Right lobe of liver (tissue), 6 donors: Measurements from ENCODE around the gene LRRC9. TPM values are rescaled to one million over a fixed set of nuclear protein-coding genes. Genes with fewer than 3 reads are reported as not detected.
"Not testable (repeated sequence)": the region's sequence is repeated elsewhere in the genome, so short reads cannot be mapped to it uniquely, and the experiment has no call there.

Experiments used
- ATAC-seq, 4 donors: fragments of 200-7000 bp; cut with Tn5 transposase; one replicate each; pipeline ENCODE4 v1.9.1; 2020; ENCODE audit warnings: mild to moderate bottlenecking in 4 of 4, moderate library complexity in 4 of 4
- DNase-seq, 3 donors: peaks; one replicate each; pipeline ENCODE4 v3.0.0-alpha.2; 2020
- H3K27ac ChIP-seq, 3 donors: fragments of 200-600 bp; one replicate each; pipeline ENCODE4 v1.8.0; 2022
- H3K27me3 ChIP-seq, 2 donors: fragments of 200-600 bp; one replicate each; pipeline ENCODE4 v1.8.0; 2022
- H3K36me3 ChIP-seq, 4 donors: fragments of 200-600 bp; sonication (generic) in 1 of 4; one replicate each; pipeline versions ENCODE4 v1.5.1 to v1.8.0; 2017 to 2022; ENCODE audit warnings: control low read depth in 1 of 4
- H3K4me1 ChIP-seq, 4 donors: fragments of 200-600 bp; sonication (generic) in 1 of 4; one replicate each; pipeline versions ENCODE4 v1.5.1 to v1.8.0; 2017 to 2022; ENCODE audit warnings: control low read depth in 1 of 4
- H3K4me3 ChIP-seq, 3 donors: fragments of 200-600 bp; one replicate each; pipeline ENCODE4 v1.8.0; 2022
- H3K9me3 ChIP-seq, 4 donors: fragments of 200-600 bp; sonication (generic) in 1 of 4; one replicate each; pipeline versions ENCODE4 v1.5.1 to v1.8.0; 2017 to 2022; ENCODE audit warnings: control low read depth in 1 of 4
- CTCF ChIP-seq, 4 donors: fragments of 200-600 bp in 3 of 4; fragments of 450-650 bp in 1 of 4; IDR thresholded peaks; one replicate each; pipeline versions ENCODE4 v1.5.1 to v1.8.0; 2016 to 2022; ENCODE audit warnings: antibody characterized with exemption in 4 of 4, mild to moderate bottlenecking in 2 of 4
- POLR2A ChIP-seq: fragments of 450-650 bp; IDR thresholded peaks from one replicate; pipeline ENCODE4 v1.6.1; 2017; ENCODE audit warnings: antibody characterized with exemption, mild to moderate bottlenecking
- WGBS: methylation state at CpG from one replicate; pipeline ENCODE4 v1.1.6; 2018; ENCODE audit warnings: low coverage, low lambda C conversion rate; ENCODE audit not compliant: insufficient coverage; ENCODE audit errors: missing lambda C conversion rate; 5-methylcytosine and 5-hydroxymethylcytosine counted together
- intact Hi-C, 2 donors: fragments of 100-400 bp; cut with DNase I; formaldehyde crosslinking; loops; one replicate each; pipeline versions ENCODE4 v1.11.2 to v1.14.1; 2022
- total RNA-seq, 6 experiments: library from RNA; depleted of rRNA in 2 of 6; stranded (reverse); fragments of >200 nt in 2 of 6; fragmentation: NEBNext Ultra II Directional in 3 of 6; extraction: Animal tissue kit (Norgen Biotek cat#: 25700) in 3 of 6; gene quantifications; one replicate each; pipeline versions ENCODE4 v1.1.0 to v1.2.4, GENCODE V29; 2016 to 2023
- donor health status: DM: no; HTN: yes; CAD: no.
- donor health status: DM: no; HTN: no; CAD: no.
- donor health status: DM: no; HTN: no; CAD: no.
- donor health status: DM: no; HTN: yes; CAD: no.
- donor health status: DM: no; HTN: yes; CAD: no.

LRRC9 gene
- total RNA-seq, 6 experiments from 2014 or later = 0.15 TPM; not detected in 5

- TF ChIP-seq CTCF (IDR thresholded peaks at IDR 0.05) (no peak), POLR2A (no peak)
- Histone ChIP-seq H3K4me1 (no peaks in the 10 kb centered on the region), H3K27me3 (no peaks in the 10 kb centered on the region), H3K27ac (no peak overlapping the region), H3K9me3 (no peaks in the 10 kb centered on the region), H3K36me3 (no peaks in the 10 kb centered on the region), H3K4me3 (no peak overlapping the region)
- WGBS = 69% methylated on average over 3 of the region's 3 CpGs
- ATAC-seq (no peak), DNase-seq (no peak)
- intact Hi-C loops = loop anchor here in 1 of 2 donors (10.0 kb wide), 1 partner anchor 69 kb away; the partner anchor contains the start of gene DHRS7
Measured at GRCh38 chr14:60095781-60096450, 176.0 kb downstream of the LRRC9 start.

- Histone ChIP-seq H3K9me3 (no peaks in the 10 kb centered on the region), H3K4me3 (no peak overlapping the region), H3K27ac (no peak overlapping the region), H3K4me1 (no peaks in the 10 kb centered on the region), H3K36me3 (no peaks in the 10 kb centered on the region), H3K27me3 (no peaks in the 10 kb centered on the region)
- ATAC-seq (no peak), DNase-seq (no peak)
- WGBS = 88% methylated on average over 6 of the region's 6 CpGs
- TF ChIP-seq CTCF (IDR thresholded peaks at IDR 0.05) (no peak), POLR2A (no peak)
- intact Hi-C loops = loop anchor here in 1 of 2 donors (10.0 kb wide), 1 partner anchor 67 kb away; the partner anchor contains the start of gene DHRS7
Measured at GRCh38 chr14:60097974-60098373, 178.0 kb downstream of the LRRC9 start.

GRCh38 chr14:60099855-60100254 is 179.9 kb downstream of the LRRC9 start:
- H3K9me3 ChIP-seq, H3K4me1 ChIP-seq, H3K27me3 ChIP-seq, ATAC-seq, H3K4me3 ChIP-seq, H3K36me3 ChIP-seq, H3K27ac ChIP-seq, DNase-seq: not testable (repeated sequence)
- intact Hi-C loops = loop anchor here in 1 of 2 donors (10.0 kb wide), 1 partner anchor 65 kb away; the partner anchor contains the start of gene DHRS7
- 98% methylated on average over 6 of the region's 7 CpGs for WGBS

- Histone ChIP-seq H3K27me3 (no peaks in the 10 kb centered on the region), H3K9me3 (no peaks in the 10 kb centered on the region), H3K4me3 (no peak overlapping the region), H3K36me3 (no peaks in the 10 kb centered on the region), H3K4me1 (no peaks in the 10 kb centered on the region), H3K27ac (no peak overlapping the region)
- TF ChIP-seq CTCF (IDR thresholded peaks at IDR 0.05) (no peak), POLR2A (no peak)
- DNase-seq = no peak
- intact Hi-C loops = no loop called here
- WGBS = 91% methylated on average over 1 of the region's 1 CpG
- no peak for ATAC-seq
Measured at GRCh38 chr14:60101786-60102185, 181.8 kb downstream of the LRRC9 start.

GRCh38 chr14:60102389-60102788 is 182.4 kb downstream of the LRRC9 start:
- Histone ChIP-seq H3K36me3 (no peaks in the 10 kb centered on the region), H3K27me3 (no peaks in the 10 kb centered on the region), H3K27ac (no peak overlapping the region), H3K4me1 (no peaks in the 10 kb centered on the region), H3K9me3 (no peaks in the 10 kb centered on the region), H3K4me3 (no peak overlapping the region)
- intact Hi-C loops = no loop called here
- ATAC-seq (no peak), DNase-seq (no peak)
- WGBS = 44% methylated on average over 2 of the region's 2 CpGs
- TF ChIP-seq CTCF (IDR thresholded peaks at IDR 0.05) (no peak), POLR2A (no peak)
